GM19240 (cell line): ENCODE data around the gene DOCK3.
"Not testable (repeated sequence)": the region's sequence is repeated elsewhere in the genome, so short reads cannot be mapped to it uniquely, and the experiment has no call there.

Source experiments
- DNase-seq: peaks from one replicate; pipeline ENCODE4 v3.0.0; 2011; ENCODE audit warnings: low spot score; ENCODE audit not compliant: insufficient read length

Gene DOCK3

GRCh38 chr3:50675179-50676030 lies 678 bp downstream of the DOCK3 start:
- no peak for DNase-seq

GRCh38 chr3:50676031-50676705 lies 1.4 kb downstream of the DOCK3 start:
- DNase-seq: no peak

- no peak for DNase-seq
These were observed 12.5 kb downstream of the DOCK3 start for GRCh38 chr3:50687127-50687751.

- DNase-seq: no peak
These were observed 13.2 kb downstream of the DOCK3 start for GRCh38 chr3:50687916-50688315.

GRCh38 chr3:50688602-50689001 lies 13.9 kb downstream of the DOCK3 start:
- not testable (repeated sequence) for DNase-seq

GRCh38 chr3:50689558-50689957 lies 14.8 kb downstream of the DOCK3 start:
- no peak for DNase-seq

GRCh38 chr3:50695031-50695430 lies 20.3 kb downstream of the DOCK3 start:
- DNase-seq: no peak

GRCh38 chr3:50696276-50696675 lies 21.5 kb downstream of the DOCK3 start:
- DNase-seq: no peak

GRCh38 chr3:50698269-50698668 lies 23.5 kb downstream of the DOCK3 start:
- DNase-seq: no peak

- no peak for DNase-seq
These were observed 33.9 kb downstream of the DOCK3 start for GRCh38 chr3:50708620-50709019.

GRCh38 chr3:50714946-50715345 lies 40.2 kb downstream of the DOCK3 start:
- no peak for DNase-seq

GRCh38 chr3:50724831-50725230 lies 50.1 kb downstream of the DOCK3 start:
- no peak for DNase-seq

GRCh38 chr3:50734985-50735384 lies 60.3 kb downstream of the DOCK3 start:
- DNase-seq: no peak

GRCh38 chr3:50737193-50737905 lies 62.6 kb downstream of the DOCK3 start:
- no peak for DNase-seq

- no peak for DNase-seq
These were observed 63.3 kb downstream of the DOCK3 start for GRCh38 chr3:50737906-50738598.

- DNase-seq: no peak
These were observed 68.9 kb downstream of the DOCK3 start for GRCh38 chr3:50743643-50744042.

- no peak for DNase-seq
These were observed 75.1 kb downstream of the DOCK3 start for GRCh38 chr3:50749822-50750221.

- DNase-seq: no peak
These were observed 84.3 kb downstream of the DOCK3 start for GRCh38 chr3:50759015-50759414.

- DNase-seq: no peak
These were observed 103.0 kb downstream of the DOCK3 start for GRCh38 chr3:50777680-50778079.

GRCh38 chr3:50781766-50782165 lies 107.0 kb downstream of the DOCK3 start:
- not testable (repeated sequence) for DNase-seq

- DNase-seq: no peak
These were observed 111.9 kb downstream of the DOCK3 start for GRCh38 chr3:50786631-50787030.
